Small intestine (tissue), 7 donors: ENCODE measurements around the gene RPL13A. TPM values are rescaled to one million over a fixed set of nuclear protein-coding genes. Genes with fewer than 3 reads are reported as not detected.
"Not testable (repeated sequence)": the region's sequence is repeated elsewhere in the genome, so short reads cannot be mapped to it uniquely, and the experiment has no call there.

Source experiments
- DNase-seq, 2 donors: peaks; one replicate each; pipeline versions ENCODE4 v3.0.0 to v3.0.0-alpha.2; 2013
- FAIRE-seq: peaks from 2 replicates; lab custom pipeline; 2012; peaks lifted over from hg19 to GRCh38; lab: Jason Lieb, UNC
- H3K27ac ChIP-seq, 3 donors: one replicate each; pipeline ENCODE4 v1.5.1; 2013; ENCODE audit warnings: low read length in 2 of 3, mild to moderate bottlenecking in 2 of 3, control low read depth in 1 of 3, inconsistent platforms in 1 of 3, low read depth in 1 of 3, moderate library complexity in 1 of 3
- H3K27me3 ChIP-seq, 3 donors: one replicate each; pipeline ENCODE4 v1.6.1; 2013; ENCODE audit warnings: low read length in 3 of 3, inconsistent platforms in 1 of 3; ENCODE audit not compliant: control insufficient read depth in 3 of 3, insufficient read depth in 3 of 3
- H3K36me3 ChIP-seq, 3 donors: one replicate each; pipeline ENCODE4 v1.6.1; 2013; ENCODE audit warnings: low read length in 3 of 3, inconsistent platforms in 1 of 3, low read depth in 1 of 3, mild to moderate bottlenecking in 1 of 3, moderate library complexity in 1 of 3; ENCODE audit not compliant: control insufficient read depth in 3 of 3, insufficient read depth in 2 of 3
- H3K4me1 ChIP-seq, 3 donors: one replicate each; pipeline ENCODE4 v1.6.1; 2013; ENCODE audit warnings: low read length in 2 of 3, inconsistent platforms in 1 of 3, low read depth in 1 of 3, mild to moderate bottlenecking in 1 of 3, moderate library complexity in 1 of 3; ENCODE audit not compliant: control insufficient read depth in 3 of 3, insufficient read depth in 2 of 3
- H3K4me3 ChIP-seq, 3 donors: one replicate each; pipeline ENCODE4 v1.5.1; 2013; ENCODE audit warnings: low read length in 3 of 3, control low read depth in 1 of 3, inconsistent platforms in 1 of 3, low read depth in 1 of 3, mild to moderate bottlenecking in 1 of 3, moderate library complexity in 1 of 3
- H3K9me3 ChIP-seq, 2 donors: one replicate each; pipeline ENCODE4 v1.6.1; 2013; ENCODE audit warnings: low read depth in 1 of 2, low read length in 1 of 2; ENCODE audit not compliant: control insufficient read depth in 2 of 2, insufficient read depth in 1 of 2
- WGBS, 3 donors: extraction: QIAGEN DNeasy Blood & Tissue Kit; methylation state at CpG; one replicate each; pipeline ENCODE4 v1.1.7; 2013; 5-methylcytosine and 5-hydroxymethylcytosine counted together
- polyA plus RNA-seq, 4 donors: library from polyadenylated mRNA; stranded (reverse) in 3 of 4; unstranded in 1 of 4; fragments of 200-250 nt in 3 of 4; fragments of 120-200 nt in 1 of 4; gene quantifications; one replicate each; pipeline versions ENCODE4 v1.2.1 to v1.2.3, GENCODE V29; 2013
- donor health status: healthy with polysubstance abuse.
- donor health status: control.
- donor health status: control.
- donor health status: Bipolar disorder and iron deficiency.
- donor health status: healthy.

RPL13A gene
- polyA plus RNA-seq, 4 donors: 2,350 to 5,026 (median 3,831) TPM

- no peaks in the 10 kb centered on the region for H3K9me3 ChIP-seq
- H3K4me3 ChIP-seq: no peak overlapping the region
- FAIRE-seq (no peak), DNase-seq (no peak)
- peaks cover 3 to 62% (median 27%) of the 10 kb centered on the region in 3 donors for H3K27me3 ChIP-seq
- peaks cover 0 to 11% (median 4%) of the 10 kb centered on the region in 3 donors for H3K36me3 ChIP-seq
- no peaks in the 10 kb centered on the region for H3K4me1 ChIP-seq
- 20 to 26% (median 22%) methylated on average over 14 of the region's 14 CpGs for WGBS, 3 donors
- H3K27ac ChIP-seq: no peak overlapping the region
These were observed 45.5 kb upstream of the RPL13A start for GRCh38 chr19:49441960-49442350.

- Histone ChIP-seq H3K27me3 (peaks cover 3 to 58% (median 25%) of the 10 kb centered on the region in 3 donors), H3K27ac (no peak overlapping the region), H3K9me3 (no peaks in the 10 kb centered on the region), H3K4me1 (no peaks in the 10 kb centered on the region), H3K36me3 (peaks cover 0 to 15% (median 4%) of the 10 kb centered on the region in 3 donors), H3K4me3 (peak overlapping the region in 1 of 3 donors; percentile 8)
- FAIRE-seq (no peak), DNase-seq (no peak)
- 4 to 7% (median 6%) methylated on average over 11 of the region's 11 CpGs for WGBS, 3 donors
These were observed 45.1 kb upstream of the RPL13A start for GRCh38 chr19:49442354-49442753.

- WGBS, 3 donors: 1 to 2% (median 1%) methylated on average over 41 to 43 of the region's 43 CpGs
- Histone ChIP-seq H3K4me3 (peak overlapping the region; percentile 33 to 71 (median 68)), H3K27me3 (peaks cover 3 to 53% (median 23%) of the 10 kb centered on the region in 3 donors), H3K36me3 (peaks cover 0 to 20% (median 4%) of the 10 kb centered on the region in 3 donors), H3K27ac (peak overlapping the region; percentile 18 to 70 (median 65)), H3K4me1 (no peaks in the 10 kb centered on the region), H3K9me3 (no peaks in the 10 kb centered on the region)
- FAIRE-seq (no peak), DNase-seq (peak; percentile 92 to 94)
These were observed 44.5 kb upstream of the RPL13A start for GRCh38 chr19:49442771-49443365.

GRCh38 chr19:49443366-49444099 is 43.9 kb upstream of the RPL13A start:
- no peak for FAIRE-seq
- WGBS, 3 donors: 0 to 1% (median 1%) methylated on average over 36 to 47 of the region's 47 CpGs

GRCh38 chr19:49444100-49444700 is 43.2 kb upstream of the RPL13A start:
- Histone ChIP-seq H3K27me3 (peaks cover 3 to 39% (median 12%) of the 10 kb centered on the region in 3 donors), H3K36me3 (peaks cover 0 to 33% (median 4%) of the 10 kb centered on the region in 3 donors)
- 46 to 58% (median 47%) methylated on average over 5 of the region's 5 CpGs for whole genome bisulfite sequencing, 3 donors
- not testable (repeated sequence) for H3K27ac ChIP-seq, DNase-seq, H3K4me1 ChIP-seq, H3K4me3 ChIP-seq, FAIRE-seq, H3K9me3 ChIP-seq

More at GRCh38 chr19:49443366-49444099, 43.9 kb upstream of the RPL13A start:
- peaks cover 0 to 27% (median 4%) of the 10 kb centered on the region in 3 donors for H3K36me3 ChIP-seq
- peak overlapping the region; percentile 18 to 70 (median 65) for H3K27ac ChIP-seq
- H3K9me3 ChIP-seq: no peaks in the 10 kb centered on the region
- H3K4me1 ChIP-seq: no peaks in the 10 kb centered on the region
- peaks cover 3 to 46% (median 16%) of the 10 kb centered on the region in 3 donors for H3K27me3 ChIP-seq
- peak overlapping the region; percentile 33 to 71 (median 68) for H3K4me3 ChIP-seq
- peak; percentile 94 to 97 for DNase-seq

GRCh38 chr19:49445997-49446396 is 41.4 kb upstream of the RPL13A start:
- Histone ChIP-seq H3K9me3 (no peaks in the 10 kb centered on the region), H3K4me1 (no peaks in the 10 kb centered on the region), H3K36me3 (peaks cover 2 to 45% (median 4%) of the 10 kb centered on the region in 3 donors), H3K4me3 (no peak overlapping the region), H3K27ac (no peak overlapping the region), H3K27me3 (peaks cover 0 to 21% (median 4%) of the 10 kb centered on the region in 3 donors)
- FAIRE-seq: no peak
- 67 to 82% (median 79%) methylated on average over 3 of the region's 3 CpGs for WGBS, 3 donors
- no peak for DNase-seq

- Histone ChIP-seq H3K9me3 (no peaks in the 10 kb centered on the region), H3K4me1 (no peaks in the 10 kb centered on the region), H3K27me3 (peaks cover 0 to 5% (median 0%) of the 10 kb centered on the region in 3 donors), H3K27ac (no peak overlapping the region), H3K36me3 (peaks cover 2 to 45% (median 4%) of the 10 kb centered on the region in 3 donors), H3K4me3 (no peak overlapping the region)
- DNase-seq (no peak), FAIRE-seq (no peak)
- 76 to 84% (median 81%) methylated on average over 32 of the region's 32 CpGs for whole genome bisulfite sequencing, 3 donors
These were observed 39.6 kb upstream of the RPL13A start for GRCh38 chr19:49447485-49448431.
